ENCODE data around the gene NRIP1.

GRCh38 chr21:15084668-15085067 is 19.9 kb upstream of the NRIP1 start:
- TF ChIP-seq CTCF (IDR thresholded peaks at IDR 0.05) = no peak
- no peak for TF ChIP-seq EZH2 (IDR thresholded peaks at IDR 0.05; ENCODE audit: borderline replicate concordance, insufficient read depth, low read depth, low read length, poor library complexity, severe bottlenecking)

Measured in B cell (primary cell).